Ascending aorta (tissue), 2 donors: Measurements from ENCODE around the gene P2RY12. TPM values are rescaled to one million over a fixed set of nuclear protein-coding genes. Genes with fewer than 3 reads are reported as not detected.

Experiments used
- DNase-seq, 2 donors: peaks; one replicate each; pipeline ENCODE4 v3.0.0-alpha.2; 2019; ENCODE audit warnings: low spot score in 2 of 2
- H3K27ac ChIP-seq, 2 donors: fragments of 200-600 bp; sonication (generic); one replicate each; pipeline ENCODE4 v1.5.1; 2016 to 2017; ENCODE audit warnings: mild to moderate bottlenecking in 1 of 2
- H3K27me3 ChIP-seq: fragments of 200-600 bp; sonication (generic); one replicate; pipeline ENCODE4 v1.5.1; 2017
- H3K36me3 ChIP-seq, 2 donors: fragments of 200-600 bp; sonication (generic); one replicate each; pipeline ENCODE4 v1.5.1; 2016
- H3K4me1 ChIP-seq, 2 donors: fragments of 200-600 bp; sonication (generic); one replicate each; pipeline ENCODE4 v1.5.1; 2016 to 2017; ENCODE audit warnings: mild to moderate bottlenecking in 1 of 2
- H3K4me3 ChIP-seq, 2 donors: fragments of 200-600 bp; sonication (generic); one replicate each; pipeline ENCODE4 v1.5.1; 2016 to 2017; ENCODE audit warnings: mild to moderate bottlenecking in 1 of 2
- H3K9me3 ChIP-seq, 2 donors: fragments of 200-600 bp; sonication (generic); one replicate each; pipeline ENCODE4 v1.5.1; 2016
- intact Hi-C: fragments of 100-400 bp; cut with DNase I; formaldehyde crosslinking; loops from one replicate; pipeline ENCODE4 v1.15.1; 2023
- total RNA-seq: library from RNA; depleted of rRNA; stranded (reverse); fragments of >200 nt; gene quantifications from one replicate; pipeline ENCODE4 v1.1.0, GENCODE V29; 2016
- TF ChIP-seq, protein P1 (sequence below), 3 experiments: fragments of 200-600 bp in 2 of 3; fragments of 450-650 bp in 1 of 3; sonication (generic) in 2 of 3; IDR thresholded peaks; one replicate each; pipeline ENCODE4 v1.5.1; 2016 to 2019; ENCODE audit warnings: antibody characterized with exemption in 3 of 3, mild to moderate bottlenecking in 1 of 3, moderate library complexity in 1 of 3

P2RY12 gene
- total RNA-seq, 1 donor from 2014 or later = not detected

GRCh38 chr3:151426341-151426657, 41.7 kb upstream of the P2RY12 start:
- Histone ChIP-seq H3K9me3 (no peaks in the 10 kb centered on the region), H3K36me3 (no peaks in the 10 kb centered on the region), H3K27me3 (no peaks in the 10 kb centered on the region), H3K27ac (no peak overlapping the region), H3K4me1 (no peaks in the 10 kb centered on the region), H3K4me3 (no peak overlapping the region)
- intact Hi-C loops = no loop called here
- no peak for DNase-seq
- TF ChIP-seq, protein P1, sequence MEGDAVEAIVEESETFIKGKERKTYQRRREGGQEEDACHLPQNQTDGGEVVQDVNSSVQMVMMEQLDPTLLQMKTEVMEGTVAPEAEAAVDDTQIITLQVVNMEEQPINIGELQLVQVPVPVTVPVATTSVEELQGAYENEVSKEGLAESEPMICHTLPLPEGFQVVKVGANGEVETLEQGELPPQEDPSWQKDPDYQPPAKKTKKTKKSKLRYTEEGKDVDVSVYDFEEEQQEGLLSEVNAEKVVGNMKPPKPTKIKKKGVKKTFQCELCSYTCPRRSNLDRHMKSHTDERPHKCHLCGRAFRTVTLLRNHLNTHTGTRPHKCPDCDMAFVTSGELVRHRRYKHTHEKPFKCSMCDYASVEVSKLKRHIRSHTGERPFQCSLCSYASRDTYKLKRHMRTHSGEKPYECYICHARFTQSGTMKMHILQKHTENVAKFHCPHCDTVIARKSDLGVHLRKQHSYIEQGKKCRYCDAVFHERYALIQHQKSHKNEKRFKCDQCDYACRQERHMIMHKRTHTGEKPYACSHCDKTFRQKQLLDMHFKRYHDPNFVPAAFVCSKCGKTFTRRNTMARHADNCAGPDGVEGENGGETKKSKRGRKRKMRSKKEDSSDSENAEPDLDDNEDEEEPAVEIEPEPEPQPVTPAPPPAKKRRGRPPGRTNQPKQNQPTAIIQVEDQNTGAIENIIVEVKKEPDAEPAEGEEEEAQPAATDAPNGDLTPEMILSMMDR (IDR thresholded peaks at IDR 0.05) = peak in 1 of 3 experiments; percentile 10

- no peaks in the 10 kb centered on the region for H3K9me3 ChIP-seq
- no peaks in the 10 kb centered on the region for H3K4me1 ChIP-seq
- H3K27me3 ChIP-seq = no peaks in the 10 kb centered on the region
- TF ChIP-seq, protein P1 (IDR thresholded peaks at IDR 0.05) = peak in 1 of 3 experiments; percentile 20
- no peak overlapping the region for H3K27ac ChIP-seq
- intact Hi-C loops = no loop called here
- H3K36me3 ChIP-seq = no peaks in the 10 kb centered on the region
- no peak overlapping the region for H3K4me3 ChIP-seq
- no peak for DNase-seq
These were observed 41.2 kb upstream of the P2RY12 start for GRCh38 chr3:151425627-151426340.

DNA sequence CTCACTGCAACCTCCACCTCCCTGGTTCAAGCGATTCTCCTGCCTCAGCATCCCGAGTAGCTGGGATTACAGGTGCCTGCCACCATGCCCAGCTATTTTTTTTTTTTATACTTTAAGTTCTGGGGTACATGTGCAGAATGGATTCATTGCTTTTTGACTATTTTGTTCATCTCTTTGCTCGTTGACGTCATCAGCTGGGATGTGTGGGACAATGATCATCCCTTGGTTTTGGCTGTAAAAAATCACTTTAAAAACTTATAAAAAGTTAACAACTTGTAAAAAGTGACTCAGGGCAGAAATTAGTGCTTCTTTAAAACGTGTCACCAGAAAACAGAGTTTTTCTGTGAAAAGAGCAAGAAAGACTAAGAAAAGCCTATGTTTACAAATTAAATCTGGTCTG, 38.5 kb upstream of the P2RY12 start:
- Histone ChIP-seq H3K4me3 (no peak overlapping the region), H3K4me1 (no peaks in the 10 kb centered on the region), H3K36me3 (no peaks in the 10 kb centered on the region), H3K27me3 (no peaks in the 10 kb centered on the region), H3K9me3 (no peaks in the 10 kb centered on the region), H3K27ac (no peak overlapping the region)
- intact Hi-C loops = no loop called here
- TF ChIP-seq, protein P1 (IDR thresholded peaks at IDR 0.05) = no peak
- DNase-seq = no peak

DNA sequence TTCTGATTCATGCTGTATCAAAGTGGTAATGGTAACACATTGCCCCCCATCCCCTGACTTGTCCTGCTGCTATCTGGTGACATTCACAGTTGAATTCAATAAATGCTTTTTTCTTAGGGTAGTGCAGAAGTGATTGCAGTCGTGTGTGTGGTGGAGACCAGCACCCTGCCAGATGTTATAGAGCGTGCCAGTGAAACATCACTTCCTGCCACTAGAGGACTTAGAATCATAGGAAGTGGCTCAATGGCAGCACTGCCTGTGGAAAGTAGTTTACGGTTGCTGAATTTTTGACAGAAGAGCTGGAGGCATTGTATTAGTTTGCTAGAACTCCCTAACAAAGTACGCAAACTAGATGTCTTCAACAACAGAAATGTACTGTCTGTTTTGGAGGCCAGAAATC, 37.4 kb upstream of the P2RY12 start:
- Histone ChIP-seq H3K4me1 (no peaks in the 10 kb centered on the region), H3K27ac (no peak overlapping the region), H3K27me3 (no peaks in the 10 kb centered on the region), H3K4me3 (no peak overlapping the region), H3K36me3 (no peaks in the 10 kb centered on the region), H3K9me3 (no peaks in the 10 kb centered on the region)
- TF ChIP-seq, protein P1 (IDR thresholded peaks at IDR 0.05) = no peak
- intact Hi-C loops = no loop called here
- DNase-seq = no peak

DNA sequence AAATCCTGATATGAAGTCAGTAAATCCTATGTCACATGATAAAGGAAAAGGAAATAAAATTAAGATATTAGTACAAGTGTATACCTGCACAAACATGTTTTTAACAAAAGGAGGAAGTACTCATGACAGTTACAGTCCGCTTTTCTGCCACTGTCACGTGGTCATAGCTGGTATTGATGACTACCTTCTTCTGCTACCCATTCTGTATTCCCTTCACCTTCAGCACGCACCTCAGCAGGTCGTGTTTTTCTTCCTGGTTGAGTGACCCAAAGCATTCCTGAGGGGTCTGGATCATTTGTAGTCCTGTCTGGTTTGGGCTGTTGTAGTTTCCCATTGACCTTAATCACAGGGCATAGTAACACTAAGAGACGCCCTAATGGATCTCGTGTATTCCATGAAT, 35.3 kb upstream of the P2RY12 start:
- Histone ChIP-seq H3K36me3 (no peaks in the 10 kb centered on the region), H3K4me3 (no peak overlapping the region), H3K4me1 (no peaks in the 10 kb centered on the region), H3K27ac (no peak overlapping the region), H3K9me3 (no peaks in the 10 kb centered on the region), H3K27me3 (no peaks in the 10 kb centered on the region)
- DNase-seq = no peak
- intact Hi-C loops = no loop called here
- TF ChIP-seq, protein P1 (IDR thresholded peaks at IDR 0.05) = no peak

DNA sequence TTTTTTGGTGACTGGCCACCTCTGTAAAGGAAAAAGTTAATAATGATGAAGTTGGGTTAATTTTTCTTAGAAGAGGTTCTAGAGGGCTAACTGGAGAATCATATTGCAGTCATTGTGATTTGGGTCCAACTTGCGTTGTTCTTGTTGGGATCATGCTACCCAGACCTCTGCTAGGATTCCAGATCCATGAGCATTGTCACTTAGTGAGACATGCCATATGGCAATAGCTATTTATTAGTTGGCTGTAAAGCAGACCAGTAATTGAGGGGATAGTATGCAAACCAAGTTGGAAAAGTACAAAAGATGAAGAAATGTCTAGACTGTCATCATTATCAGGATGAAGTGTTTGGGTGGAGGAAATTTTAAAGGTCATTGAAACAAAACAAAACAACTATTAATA, 30.7 kb upstream of the P2RY12 start:
- Histone ChIP-seq H3K36me3 (no peaks in the 10 kb centered on the region), H3K27ac (no peak overlapping the region), H3K4me1 (no peaks in the 10 kb centered on the region), H3K4me3 (no peak overlapping the region), H3K9me3 (no peaks in the 10 kb centered on the region), H3K27me3 (no peaks in the 10 kb centered on the region)
- intact Hi-C loops = no loop called here
- TF ChIP-seq, protein P1 (IDR thresholded peaks at IDR 0.05) = no peak
- DNase-seq = no peak
